IMR-90 (cell line): Measurements from ENCODE around the gene MFSD6L. TPM values are rescaled to one million over a fixed set of nuclear protein-coding genes. Genes with fewer than 3 reads are reported as not detected.

ENCODE experiments used
- ATAC-seq: fragments of 200-7000 bp; cut with Tn5 transposase; 2 replicates; pipeline ENCODE4 v1.9.1; 2020; ENCODE audit warnings: low read depth, mild to moderate bottlenecking, moderate library complexity
- BruUV-seq: library from RNA; stranded (reverse); fragments of 400-500 nt; replicated peaks from 2 replicates; lab custom pipeline; 2021; lab: Mats Ljungman, UMichigan
- CTCF ChIA-PET: fragments of 300-600 bp; formaldehyde crosslinking; extraction: SDS; loops from one replicate; lab custom pipeline; 2021; ENCODE audit warnings: antibody characterized with exemption; lab: Yijun Ruan, JAX
- POLR2A ChIA-PET: fragments of 300-600 bp; sonication (Branson Sonifier 250); formaldehyde crosslinking; loops from one replicate; lab custom pipeline; 2022; ENCODE audit warnings: antibody characterized with exemption; ENCODE audit not compliant: unreplicated experiment; lab: Charles Lee
- DNase-seq: peaks from one replicate; pipeline ENCODE4 v3.0.0; 2013
- H2AFZ ChIP-seq: replicated peaks from 2 replicates; pipeline ENCODE3; 2013; ENCODE audit warnings: low read length, mild to moderate bottlenecking; ENCODE audit not compliant: poor library complexity
- H2AK5ac ChIP-seq: 2 replicates; pipeline ENCODE4 v1.6.1; 2013; ENCODE audit warnings: low read depth, low read length, inconsistent platforms
- H2AK9ac ChIP-seq: replicated peaks from 2 replicates; pipeline ENCODE3; 2013; ENCODE audit warnings: mild to moderate bottlenecking, low read depth, low read length, moderate library complexity; ENCODE audit not compliant: poor library complexity
- H2BK120ac ChIP-seq: 2 replicates; pipeline ENCODE4 v1.6.1; 2013; ENCODE audit warnings: low read depth, low read length, inconsistent platforms
- H2BK15ac ChIP-seq: 3 replicates; pipeline ENCODE4 v1.6.1; 2013; ENCODE audit warnings: low read depth, low read length, inconsistent platforms
- H2BK20ac ChIP-seq: 2 replicates; pipeline ENCODE4 v1.6.1; 2013; ENCODE audit warnings: low read depth, mild to moderate bottlenecking, inconsistent platforms, low read length, moderate library complexity
- H2BK5ac ChIP-seq: 2 replicates; pipeline ENCODE4 v1.6.1; 2013; ENCODE audit warnings: mild to moderate bottlenecking, low read depth, low read length, inconsistent platforms; ENCODE audit not compliant: poor library complexity, severe bottlenecking
- H3K14ac ChIP-seq: replicated peaks from 2 replicates; pipeline ENCODE4 v1.6.1; 2013; ENCODE audit warnings: low read depth, low read length, inconsistent platforms
- H3K18ac ChIP-seq: 2 replicates; pipeline ENCODE4 v1.6.1; 2013; ENCODE audit warnings: low read depth, low read length, control low read depth
- H3K23ac ChIP-seq: 2 replicates; pipeline ENCODE4 v1.6.1; 2013; ENCODE audit warnings: low read depth, low read length, inconsistent platforms
- H3K27ac ChIP-seq: 2 replicates; pipeline ENCODE4 v1.5.1; 2013; ENCODE audit warnings: mild to moderate bottlenecking, control low read depth, low read length; ENCODE audit not compliant: insufficient read depth
- H3K27me3 ChIP-seq: 2 replicates; pipeline ENCODE4 v1.6.1; 2013; ENCODE audit warnings: low read length; ENCODE audit not compliant: control insufficient read depth, insufficient read depth
- H3K36me3 ChIP-seq: 2 replicates; pipeline ENCODE4 v1.6.1; 2013; ENCODE audit warnings: low read length, mixed read lengths; ENCODE audit not compliant: control insufficient read depth, insufficient read depth
- H3K4ac ChIP-seq: 2 replicates; pipeline ENCODE4 v1.6.1; 2013; ENCODE audit warnings: low read depth, low read length, inconsistent platforms
- H3K4me1 ChIP-seq: 2 replicates; pipeline ENCODE4 v1.6.1; 2013; ENCODE audit warnings: low read length, mixed read lengths; ENCODE audit not compliant: control insufficient read depth, insufficient read depth
- H3K4me2 ChIP-seq: 2 replicates; pipeline ENCODE4 v1.6.1; 2013; ENCODE audit warnings: low read depth, mild to moderate bottlenecking, control low read depth, low read length, moderate library complexity
- H3K4me3 ChIP-seq: 2 replicates; pipeline ENCODE4 v1.5.1; 2013; ENCODE audit warnings: low read depth, mild to moderate bottlenecking, control low read depth, low read length, moderate library complexity; ENCODE audit not compliant: insufficient read depth
- H3K56ac ChIP-seq: 2 replicates; pipeline ENCODE4 v1.6.1; 2013; ENCODE audit warnings: low read length, inconsistent platforms; ENCODE audit not compliant: insufficient read depth; ENCODE audit errors: extremely low read depth
- H3K79me1 ChIP-seq, 2 experiments: 2 replicates each; pipeline ENCODE4 v1.6.1; 2013; ENCODE audit warnings: low read length in 2 of 2, inconsistent platforms in 1 of 2, low read depth in 1 of 2
- H3K9ac ChIP-seq: 2 replicates; pipeline ENCODE4 v1.6.1; 2013; ENCODE audit warnings: low read depth, low read length, control low read depth
- H3K9me1 ChIP-seq: 2 replicates; pipeline ENCODE4 v1.6.1; 2013; ENCODE audit warnings: low read length, inconsistent platforms; ENCODE audit not compliant: insufficient read depth
- H3K9me3 ChIP-seq: 2 replicates; pipeline ENCODE4 v1.6.1; 2013; ENCODE audit warnings: low read length; ENCODE audit not compliant: control insufficient read depth, insufficient read depth
- H4K20me1 ChIP-seq: 2 replicates; pipeline ENCODE4 v1.6.1; 2013; ENCODE audit warnings: low read length, inconsistent platforms; ENCODE audit not compliant: insufficient read depth
- H4K5ac ChIP-seq: 2 replicates; pipeline ENCODE4 v1.6.1; 2013; ENCODE audit warnings: mild to moderate bottlenecking, low read depth, low read length, control low read depth
- H4K8ac ChIP-seq, 2 experiments: 2 replicates each; pipeline ENCODE4 v1.6.1; 2013; ENCODE audit warnings: low read depth in 2 of 2, low read length in 2 of 2, control low read depth in 1 of 2, inconsistent platforms in 1 of 2
- H4K91ac ChIP-seq: 2 replicates; pipeline ENCODE4 v1.6.1; 2013; ENCODE audit warnings: low read depth, low read length, inconsistent platforms; ENCODE audit not compliant: insufficient read depth
- BHLHE40 ChIP-seq: fragments of 150-350 bp; IDR thresholded peaks from 2 replicates; pipeline ENCODE4 v1.6.1; 2016; ENCODE audit warnings: mild to moderate bottlenecking, low read depth, low read length
- CHD1 ChIP-seq: IDR thresholded peaks from 2 replicates; pipeline ENCODE4 v1.6.1; 2012; ENCODE audit warnings: low read depth, low read length, improper control_type of control experiment
- FOS ChIP-seq: fragments of 150-350 bp; IDR thresholded peaks from 2 replicates; pipeline ENCODE4 v1.6.1; 2016; ENCODE audit warnings: low read depth, low read length
- MAFK ChIP-seq: IDR thresholded peaks from 2 replicates; pipeline ENCODE4 v1.6.1; 2012; ENCODE audit warnings: low read depth, low read length, improper control_type of control experiment
- MAZ ChIP-seq: IDR thresholded peaks from 2 replicates; pipeline ENCODE4 v1.6.1; 2012; ENCODE audit warnings: low read depth, mild to moderate bottlenecking, low read length, improper control_type of control experiment, moderate library complexity, borderline replicate concordance
- MXI1 ChIP-seq: IDR thresholded peaks from 2 replicates; pipeline ENCODE4 v1.6.1; 2012; ENCODE audit warnings: low read depth, mild to moderate bottlenecking, low read length, moderate library complexity, borderline replicate concordance
- NFE2L2 ChIP-seq: fragments of 150-350 bp; IDR thresholded peaks from 2 replicates; pipeline ENCODE4 v1.6.1; 2016; ENCODE audit warnings: low read depth, mild to moderate bottlenecking, low read length
- RCOR1 ChIP-seq: IDR thresholded peaks from 2 replicates; pipeline ENCODE4 v1.6.1; 2012; ENCODE audit warnings: mild to moderate bottlenecking, low read length, improper control_type of control experiment; ENCODE audit not compliant: insufficient replicate concordance
- RFX5 ChIP-seq: IDR thresholded peaks from 2 replicates; pipeline ENCODE4 v1.8.0; 2012; ENCODE audit warnings: low read depth, mild to moderate bottlenecking, low read length, moderate library complexity
- SMC3 ChIP-seq: fragments of 150-350 bp; IDR thresholded peaks from 2 replicates; pipeline ENCODE4 v1.6.1; 2016; ENCODE audit warnings: low read depth, mild to moderate bottlenecking, antibody characterized with exemption, low read length, moderate library complexity
- dilution Hi-C: fragments of 300-500 bp; cut with HindIII; formaldehyde crosslinking; loops from one replicate; pipeline ENCODE4 v1.14.3; 2018; ENCODE audit warnings: low sequenced_read_pairs; ENCODE audit not compliant: unreplicated experiment
- in situ Hi-C: fragments of 300-500 bp; cut with MboI; formaldehyde crosslinking; loops from 3 replicates; pipeline ENCODE4 v1.14.3; 2019; ENCODE audit warnings: low sequenced_read_pairs, inconsistent platforms, mixed read lengths
- intact Hi-C: fragments of 100-400 bp; cut with micrococcal nuclease; formaldehyde crosslinking; loops from 2 replicates; pipeline ENCODE4 v1.10.0; 2022
- polyA plus RNA-seq, 3 experiments: library from polyadenylated mRNA; depleted of rRNA; stranded (reverse); fragments of >200 nt; gene quantifications; 2 replicates each; pipeline ENCODE4 v1.2.3, GENCODE V29; 2012; ENCODE audit warnings: low replicate concordance in 1 of 3
- total RNA-seq: library from RNA; depleted of rRNA; stranded (reverse); fragments of >200 nt; gene quantifications from 2 replicates; pipeline ENCODE4 v1.2.3, GENCODE V29; 2012
- TF ChIP-seq, protein P1 (sequence below): fragments of 150-350 bp; IDR thresholded peaks from 2 replicates; pipeline ENCODE4 v1.6.1; 2016; ENCODE audit warnings: low read depth, mild to moderate bottlenecking, low read length, moderate library complexity, borderline replicate concordance
- TF ChIP-seq, protein P2 (sequence below): fragments of 150-350 bp; IDR thresholded peaks from 2 replicates; pipeline ENCODE4 v1.6.1; 2017; ENCODE audit warnings: mild to moderate bottlenecking, antibody characterized with exemption, low read length, low read depth
- TF ChIP-seq, protein P3 (sequence below): conservative IDR thresholded peaks from 2 replicates; pipeline ENCODE4 v1.5.1; 2012; ENCODE audit warnings: mild to moderate bottlenecking, low read depth, low read length, improper control_type of control experiment

Gene MFSD6L
- total and polyA plus RNA-seq, 2 of the 4 experiments (the other 2 are of a cell fraction): not detected

DNA sequence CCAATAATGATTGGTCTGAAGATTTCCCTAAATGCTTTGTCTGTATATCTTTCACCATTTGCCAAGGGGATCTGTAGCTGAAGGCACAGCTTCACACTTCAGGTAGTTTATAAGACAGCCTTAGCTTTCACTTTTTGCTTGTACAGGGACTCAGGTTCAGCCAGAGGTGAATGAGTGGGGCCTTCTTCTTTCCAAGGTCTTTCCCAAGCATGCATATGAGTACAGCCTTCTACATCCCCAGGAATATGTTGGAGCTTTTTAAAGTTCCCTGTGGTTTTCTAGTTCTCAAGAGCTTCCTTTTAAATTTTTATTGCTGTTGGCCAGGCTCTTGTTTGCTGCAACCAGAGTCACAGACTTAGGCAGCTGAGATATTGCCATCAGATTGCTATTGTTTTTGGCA lies 22.9 kb downstream of the MFSD6L start:
- Histone ChIP-seq H4K20me1 (no peaks in the 10 kb centered on the region), H3K9me3 (no peaks in the 10 kb centered on the region), H3K9ac (no peak overlapping the region), H3K23ac (no peak overlapping the region), H3K4ac (no peak overlapping the region), H3K27ac (no peak overlapping the region), H3K4me1 (no peaks in the 10 kb centered on the region), H4K8ac (no peak overlapping the region), H2BK120ac (no peak overlapping the region), H2BK15ac (no peak overlapping the region), H4K91ac (no peak overlapping the region), H3K9me1 (no peaks in the 10 kb centered on the region), H2BK5ac (no peak overlapping the region), H3K14ac (no peak overlapping the region), H3K56ac (no peak overlapping the region), H3K18ac (no peak overlapping the region), H2AK5ac (no peak overlapping the region), H3K4me2 (no peak overlapping the region), H3K79me1 (no peaks in the 10 kb centered on the region), H2AK9ac (no peak overlapping the region), H3K27me3 (peaks cover 5% of the 10 kb centered on the region), H3K4me3 (no peak overlapping the region), H3K36me3 (no peaks in the 10 kb centered on the region), H2BK20ac (no peak overlapping the region), H4K5ac (no peak overlapping the region), H2AFZ (no peak overlapping the region)
- ATAC-seq (no peak), DNase-seq (no peak)
- TF ChIP-seq FOS (no peak), RFX5 (no peak), SMC3 (no peak), NFE2L2 (no peak), MXI1 (no peak), MAFK (no peak), CHD1 (no peak), MAZ (no peak), BHLHE40 (no peak), RCOR1 (no peak)
- TF ChIP-seq, protein P1, sequence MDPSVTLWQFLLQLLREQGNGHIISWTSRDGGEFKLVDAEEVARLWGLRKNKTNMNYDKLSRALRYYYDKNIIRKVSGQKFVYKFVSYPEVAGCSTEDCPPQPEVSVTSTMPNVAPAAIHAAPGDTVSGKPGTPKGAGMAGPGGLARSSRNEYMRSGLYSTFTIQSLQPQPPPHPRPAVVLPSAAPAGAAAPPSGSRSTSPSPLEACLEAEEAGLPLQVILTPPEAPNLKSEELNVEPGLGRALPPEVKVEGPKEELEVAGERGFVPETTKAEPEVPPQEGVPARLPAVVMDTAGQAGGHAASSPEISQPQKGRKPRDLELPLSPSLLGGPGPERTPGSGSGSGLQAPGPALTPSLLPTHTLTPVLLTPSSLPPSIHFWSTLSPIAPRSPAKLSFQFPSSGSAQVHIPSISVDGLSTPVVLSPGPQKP: no peak
- TF ChIP-seq, protein P2, sequence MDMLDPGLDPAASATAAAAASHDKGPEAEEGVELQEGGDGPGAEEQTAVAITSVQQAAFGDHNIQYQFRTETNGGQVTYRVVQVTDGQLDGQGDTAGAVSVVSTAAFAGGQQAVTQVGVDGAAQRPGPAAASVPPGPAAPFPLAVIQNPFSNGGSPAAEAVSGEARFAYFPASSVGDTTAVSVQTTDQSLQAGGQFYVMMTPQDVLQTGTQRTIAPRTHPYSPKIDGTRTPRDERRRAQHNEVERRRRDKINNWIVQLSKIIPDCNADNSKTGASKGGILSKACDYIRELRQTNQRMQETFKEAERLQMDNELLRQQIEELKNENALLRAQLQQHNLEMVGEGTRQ: no peak
- TF ChIP-seq, protein P3, sequence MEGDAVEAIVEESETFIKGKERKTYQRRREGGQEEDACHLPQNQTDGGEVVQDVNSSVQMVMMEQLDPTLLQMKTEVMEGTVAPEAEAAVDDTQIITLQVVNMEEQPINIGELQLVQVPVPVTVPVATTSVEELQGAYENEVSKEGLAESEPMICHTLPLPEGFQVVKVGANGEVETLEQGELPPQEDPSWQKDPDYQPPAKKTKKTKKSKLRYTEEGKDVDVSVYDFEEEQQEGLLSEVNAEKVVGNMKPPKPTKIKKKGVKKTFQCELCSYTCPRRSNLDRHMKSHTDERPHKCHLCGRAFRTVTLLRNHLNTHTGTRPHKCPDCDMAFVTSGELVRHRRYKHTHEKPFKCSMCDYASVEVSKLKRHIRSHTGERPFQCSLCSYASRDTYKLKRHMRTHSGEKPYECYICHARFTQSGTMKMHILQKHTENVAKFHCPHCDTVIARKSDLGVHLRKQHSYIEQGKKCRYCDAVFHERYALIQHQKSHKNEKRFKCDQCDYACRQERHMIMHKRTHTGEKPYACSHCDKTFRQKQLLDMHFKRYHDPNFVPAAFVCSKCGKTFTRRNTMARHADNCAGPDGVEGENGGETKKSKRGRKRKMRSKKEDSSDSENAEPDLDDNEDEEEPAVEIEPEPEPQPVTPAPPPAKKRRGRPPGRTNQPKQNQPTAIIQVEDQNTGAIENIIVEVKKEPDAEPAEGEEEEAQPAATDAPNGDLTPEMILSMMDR: no peak
- dilution Hi-C loops (no loop called here), intact Hi-C loops (no loop called here), in situ Hi-C loops (loop anchor here (25.0 kb wide), 1 partner anchor 761 kb away; no protein-coding TSS in a partner anchor)
- POLR2A ChIA-PET: no interaction called here
- CTCF ChIA-PET: interaction anchor here (2.1 kb wide), 1 partner anchor 10 kb away, joined by 9 read pairs; no protein-coding TSS in a partner anchor
- no TSS peak for BruUV-seq
